Left colon (tissue), 2 donors: ENCODE measurements around the gene KCND2. TPM values are rescaled to one million over a fixed set of nuclear protein-coding genes. Genes with fewer than 3 reads are reported as not detected.
"Not testable (repeated sequence)": the region's sequence is repeated elsewhere in the genome, so short reads cannot be mapped to it uniquely, and the experiment has no call there.

Source experiments
- ATAC-seq: fragments of 200-7000 bp; cut with Tn5 transposase; one replicate; pipeline ENCODE4 v1.9.1; 2020; ENCODE audit warnings: mild to moderate bottlenecking, moderate library complexity
- DNase-seq, 2 donors: peaks; one replicate each; pipeline ENCODE4 v3.0.0-alpha.2; 2020
- intact Hi-C, 2 donors: fragments of 100-400 bp; cut with DNase I in 1 of 2; cut with micrococcal nuclease in 1 of 2; formaldehyde crosslinking; loops; one replicate each; pipeline versions ENCODE4 v1.11.2 to v1.14.0; 2022; cut with DNase I, micrococcal nuclease
- total RNA-seq, 2 donors: library from RNA; stranded (reverse); fragmentation: NEBNext Ultra II Directional; extraction: Animal tissue kit (Norgen Biotek cat#: 25700); gene quantifications; one replicate each; pipeline ENCODE4 v1.2.1, GENCODE V29; 2021
- donor health status: DM: no; HTN: no; CAD: no.
- donor health status: DM: yes; HTN: yes; CAD: no.

The KCND2 gene
- total RNA-seq, 2 donors from 2014 or later, result 0.09 to 0.36 TPM

DNA sequence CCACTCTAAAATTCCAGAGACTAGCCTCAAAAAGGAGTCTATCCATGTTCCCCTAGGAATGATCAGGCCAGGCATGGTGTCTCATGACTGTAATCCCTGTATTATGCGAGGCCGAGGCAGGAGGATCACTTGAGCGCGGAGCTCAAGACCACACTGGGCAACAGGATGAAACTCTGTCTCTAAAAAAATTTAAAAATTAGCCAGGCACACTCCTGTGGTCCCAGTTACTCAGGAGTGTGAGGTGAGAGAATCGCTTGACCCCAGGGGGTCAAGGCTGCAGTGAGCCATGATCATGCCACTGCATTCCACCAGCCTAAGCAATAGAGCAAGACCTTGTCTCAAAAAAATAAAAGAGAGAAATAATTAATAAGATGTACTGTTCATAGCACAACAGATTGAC lies 256.8 kb downstream of the KCND2 start:
- intact Hi-C loops, result no loop called here
- no peak for DNase-seq
- no peak for ATAC-seq

DNA sequence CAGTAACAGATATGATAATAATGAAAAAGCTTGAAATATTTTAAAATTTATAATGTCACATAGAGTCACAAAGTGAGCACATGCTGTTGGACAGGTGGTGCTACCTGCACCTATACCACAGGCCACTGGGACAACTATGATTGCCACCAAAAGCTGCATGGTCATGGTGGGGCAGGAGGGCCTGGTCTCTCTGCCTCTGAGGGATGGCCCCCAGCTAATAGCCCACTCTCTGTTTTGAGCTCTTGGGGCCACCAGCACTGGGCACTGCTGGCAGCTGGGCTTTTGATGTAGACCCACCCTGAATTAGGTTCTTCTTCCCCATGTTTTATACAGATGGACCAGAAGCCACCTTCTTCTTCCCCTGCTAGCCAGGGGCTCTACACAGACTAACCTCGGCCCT lies 265.4 kb downstream of the KCND2 start:
- ATAC-seq (no peak), DNase-seq (no peak)
- intact Hi-C loops, result no loop called here

DNA sequence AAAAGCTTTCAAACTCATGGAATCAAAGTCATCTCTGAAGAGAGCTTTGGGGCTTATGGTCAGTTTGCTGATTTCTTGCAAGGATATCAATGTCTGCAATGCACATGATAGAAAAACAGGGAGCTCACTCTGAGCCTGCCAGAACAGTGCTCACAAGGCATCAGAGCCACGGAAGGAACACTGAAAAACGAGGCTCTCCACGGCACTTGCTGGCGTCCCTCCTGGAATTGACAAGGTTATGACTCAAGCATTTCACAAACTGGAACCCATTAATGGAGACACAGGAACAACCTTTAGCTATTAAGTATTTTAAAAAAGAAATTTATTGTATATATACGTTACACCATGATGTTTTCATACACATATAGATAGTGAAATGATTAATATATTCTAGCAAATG lies 266.3 kb downstream of the KCND2 start:
- ATAC-seq (no peak), DNase-seq (no peak)
- intact Hi-C loops, result no loop called here

DNA sequence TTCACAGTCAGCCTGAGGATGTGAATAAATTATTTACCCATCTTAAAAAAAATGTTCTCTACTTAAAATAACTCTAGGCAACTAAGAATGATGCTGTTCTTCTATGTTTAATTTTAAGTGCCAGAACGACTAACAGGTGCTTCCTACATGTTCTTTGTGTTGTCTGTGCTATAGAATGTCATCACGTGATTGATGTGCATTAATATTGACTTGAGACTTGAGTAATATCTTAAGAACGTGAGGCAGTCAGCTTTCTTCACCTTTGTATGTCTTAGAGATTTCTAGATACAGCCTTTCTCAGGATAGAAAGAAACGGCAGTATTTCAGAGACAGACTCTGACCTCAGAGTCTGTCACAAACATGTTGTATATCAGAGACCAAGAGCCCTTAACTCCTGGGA lies 274.6 kb downstream of the KCND2 start:
- ATAC-seq (no peak), DNase-seq (no peak)
- intact Hi-C loops, result no loop called here

DNA sequence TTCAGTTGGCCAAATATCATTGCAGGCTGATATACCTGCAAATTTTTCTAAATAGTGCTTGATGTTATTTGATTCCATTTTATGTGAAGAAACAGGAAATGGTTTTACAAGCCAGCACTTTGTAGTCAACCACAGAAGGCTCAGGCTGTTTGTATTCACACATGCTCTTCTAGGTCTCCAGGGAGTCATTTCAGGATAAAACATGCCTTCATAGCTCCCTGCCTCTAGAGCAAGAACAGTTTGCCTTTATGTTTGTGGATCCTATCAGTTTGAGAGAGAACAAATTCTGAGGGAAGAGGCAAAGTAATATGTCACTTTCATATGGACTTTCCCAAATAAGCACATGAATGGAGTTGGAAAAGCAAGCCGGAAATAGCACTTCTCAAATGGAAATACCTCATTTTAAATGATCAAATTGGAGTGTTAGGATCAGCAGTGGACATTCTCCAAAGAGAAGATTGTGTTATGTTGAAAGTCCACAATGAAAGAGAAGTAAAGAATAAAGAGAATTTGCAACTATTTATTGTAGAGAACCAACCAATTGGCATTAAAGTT lies 277.6 kb downstream of the KCND2 start:
- no peak for ATAC-seq
- intact Hi-C loops, result no loop called here
- DNase-seq, result no peak

DNA sequence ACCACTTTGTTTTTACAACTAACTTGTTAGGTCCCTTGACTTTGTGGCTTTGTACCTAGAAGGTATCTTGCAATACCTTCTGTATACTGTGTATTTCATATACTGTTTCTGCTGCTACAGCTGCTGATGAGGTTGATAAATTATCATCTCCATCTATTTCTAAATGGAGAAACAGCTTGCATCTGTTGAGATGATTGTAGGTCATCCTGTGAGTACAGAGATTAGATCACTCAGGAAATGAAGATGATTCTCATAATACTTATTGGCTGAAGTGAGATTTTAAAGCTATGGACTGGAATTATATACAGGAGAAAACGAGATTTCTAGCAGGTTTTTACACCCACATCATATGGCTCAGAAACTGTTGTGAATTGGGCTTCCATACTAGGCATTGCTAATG lies 280.5 kb downstream of the KCND2 start:
- intact Hi-C loops, result no loop called here
- ATAC-seq, result no peak
- DNase-seq, result no peak

DNA sequence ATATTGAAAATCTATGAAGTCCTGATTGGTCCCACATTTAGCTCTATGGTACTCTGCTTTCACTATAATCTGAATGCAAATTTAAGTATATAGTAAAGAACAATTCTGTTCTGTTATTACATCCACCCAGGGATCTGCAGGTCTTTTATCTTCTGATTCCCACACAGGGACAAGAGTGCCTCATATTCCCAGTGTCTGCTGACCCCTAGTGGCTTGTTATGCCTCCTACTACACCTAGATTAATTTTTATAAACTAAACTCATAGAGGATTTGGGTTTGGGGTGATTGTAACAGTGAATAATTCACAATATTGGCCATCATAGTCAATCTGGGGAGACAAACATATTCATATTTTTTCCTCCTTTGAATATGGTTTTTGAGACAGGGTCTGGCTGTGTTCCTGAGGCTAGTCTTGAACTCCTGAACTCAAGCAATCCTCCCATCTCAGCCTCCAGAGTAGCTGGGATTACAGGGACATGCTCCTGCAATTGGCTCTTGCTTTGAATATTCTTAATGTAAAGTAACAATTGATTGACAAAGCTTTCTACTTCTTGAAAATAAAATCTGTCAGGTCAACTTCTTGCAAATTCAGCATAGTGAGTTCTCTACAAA lies 282.1 kb downstream of the KCND2 start:
- ATAC-seq, result peak; percentile 43
- intact Hi-C loops, result no loop called here
- DNase-seq, result peak in 1 of 2 donors; percentile 14

DNA sequence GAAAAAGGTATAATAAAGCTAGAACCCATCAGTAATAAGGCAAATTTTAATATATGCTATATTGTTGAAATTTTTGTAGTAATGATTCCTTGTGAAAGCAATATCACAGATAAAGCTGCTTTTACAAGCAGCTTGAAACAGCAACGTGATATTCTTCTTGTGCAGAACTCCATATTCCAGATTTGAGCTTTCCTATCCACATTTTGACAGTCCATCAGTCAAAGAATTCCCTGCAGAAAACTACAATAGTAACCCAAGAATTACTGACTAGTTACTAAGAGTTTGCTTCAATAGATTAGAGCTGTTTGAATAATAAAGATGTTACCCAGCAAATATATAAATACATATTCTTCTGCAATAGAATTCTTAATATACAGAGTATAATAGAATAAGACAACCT lies 291.2 kb downstream of the KCND2 start:
- DNase-seq (no peak), ATAC-seq (no peak)
- intact Hi-C loops, result no loop called here

DNA sequence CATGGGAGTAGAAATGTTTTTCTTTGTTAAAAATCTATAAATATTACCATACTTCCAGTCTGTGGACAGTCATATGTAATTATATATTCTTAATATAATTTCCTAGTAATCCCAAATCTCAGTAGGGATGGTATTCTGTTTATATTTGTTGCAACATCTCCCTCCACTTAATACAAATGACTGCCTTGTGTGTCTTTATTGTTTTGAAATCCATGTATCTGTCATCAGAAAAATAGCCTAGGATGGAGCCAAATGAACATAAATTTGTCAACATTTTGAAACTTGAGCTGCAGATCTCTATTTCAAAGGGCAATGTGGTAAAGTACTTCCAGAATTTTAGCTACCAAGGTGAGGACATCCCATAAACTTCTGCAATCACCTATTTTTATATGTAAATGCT lies 294.2 kb downstream of the KCND2 start:
- DNase-seq (no peak), ATAC-seq (no peak)
- intact Hi-C loops, result no loop called here

DNA sequence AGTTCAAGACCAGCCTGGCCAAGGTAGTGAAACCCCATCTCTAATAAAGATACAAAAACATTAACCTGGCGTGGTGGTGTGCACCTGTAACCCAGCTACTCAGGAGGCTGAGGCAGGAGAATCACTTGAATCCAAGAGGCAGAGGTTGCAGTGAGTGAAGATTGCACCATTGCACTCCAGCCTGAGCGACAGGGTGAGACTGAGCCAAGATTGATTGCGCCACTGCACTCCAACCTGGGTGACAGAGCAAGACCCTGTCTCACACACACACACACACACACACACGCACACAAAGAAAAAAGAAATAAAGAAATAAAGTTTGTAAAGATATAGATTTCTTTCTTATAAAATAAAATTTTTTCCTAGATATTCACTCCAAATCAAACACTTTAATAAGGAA lies 305.7 kb downstream of the KCND2 start:
- ATAC-seq, result not testable (repeated sequence)

DNA sequence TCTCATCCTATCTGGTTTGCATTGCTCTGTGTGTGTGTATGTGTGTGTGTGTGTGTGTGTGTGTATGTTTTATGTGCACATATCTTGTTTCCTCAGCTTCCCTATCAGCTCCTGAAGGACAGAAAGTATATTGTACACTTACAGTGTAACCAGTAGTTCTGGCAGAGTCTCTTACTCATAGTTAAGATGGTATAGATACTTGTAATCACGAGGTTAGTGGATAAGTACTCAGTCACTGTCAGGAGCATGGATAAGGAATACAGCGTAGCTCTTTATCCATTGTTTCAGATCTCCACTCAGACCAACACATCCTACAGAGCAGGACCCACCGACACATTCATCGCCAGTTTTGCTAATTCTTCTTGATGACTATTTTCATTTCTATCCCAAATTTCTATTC lies 309.9 kb downstream of the KCND2 start:
- no peak for ATAC-seq
- intact Hi-C loops, result no loop called here
- DNase-seq, result no peak

More for the DNA sequence above, 305.7 kb downstream of the KCND2 start:
- DNase-seq, intact Hi-C loops: not testable (repeated sequence)

DNA sequence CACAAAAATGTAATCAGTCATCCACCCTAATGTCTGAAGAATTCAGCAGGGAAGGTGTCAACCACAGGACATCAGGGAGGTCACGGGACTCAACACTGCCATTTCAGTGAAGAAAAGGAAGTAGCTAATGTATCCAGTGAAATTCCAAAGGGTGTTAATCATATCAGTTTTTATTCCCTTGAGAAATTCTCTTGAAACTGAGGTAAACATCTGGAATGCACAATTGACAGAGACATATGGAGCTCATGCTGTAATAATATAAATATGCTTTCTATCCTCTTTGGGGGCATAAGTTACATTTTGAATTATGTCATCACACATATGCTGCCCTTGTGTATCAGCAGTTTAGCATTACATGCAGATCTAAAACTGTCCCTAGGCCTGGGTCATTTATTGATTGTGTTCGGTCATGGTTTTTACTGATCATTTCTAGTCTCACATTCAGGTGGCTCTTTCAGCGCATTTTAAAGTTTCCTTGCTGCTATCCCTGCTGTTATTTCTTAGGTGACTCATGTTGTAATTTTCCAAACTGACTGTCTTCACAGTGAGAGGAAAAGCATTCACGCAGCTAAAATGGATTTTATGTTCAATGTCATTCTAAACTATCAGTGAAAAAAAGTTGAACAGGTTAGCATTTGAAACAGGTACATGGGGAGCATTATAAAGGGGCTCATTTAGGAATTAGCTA lies 311.1 kb downstream of the KCND2 start:
- no peak for DNase-seq
- intact Hi-C loops, result no loop called here
- ATAC-seq, result no peak

DNA sequence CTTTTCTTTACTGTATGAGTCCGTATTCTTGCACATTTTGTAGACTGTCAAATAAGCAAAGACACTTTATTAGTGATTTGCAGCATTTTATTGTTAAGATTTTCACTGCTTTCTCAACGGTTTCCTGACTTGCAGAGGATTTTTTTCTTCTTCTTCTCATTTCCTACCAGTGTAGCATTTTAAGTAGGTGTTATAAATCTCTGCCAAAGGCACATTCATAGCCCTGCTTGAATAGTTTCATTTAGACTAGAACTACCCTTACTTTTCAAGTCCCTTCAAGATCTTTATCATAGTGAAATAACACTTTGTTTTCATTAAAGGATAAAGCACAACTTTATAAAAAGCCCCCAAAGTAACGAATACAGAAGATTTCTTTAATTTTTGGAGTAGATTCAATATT lies 313.6 kb downstream of the KCND2 start:
- ATAC-seq (no peak), DNase-seq (no peak)
- intact Hi-C loops, result no loop called here

DNA sequence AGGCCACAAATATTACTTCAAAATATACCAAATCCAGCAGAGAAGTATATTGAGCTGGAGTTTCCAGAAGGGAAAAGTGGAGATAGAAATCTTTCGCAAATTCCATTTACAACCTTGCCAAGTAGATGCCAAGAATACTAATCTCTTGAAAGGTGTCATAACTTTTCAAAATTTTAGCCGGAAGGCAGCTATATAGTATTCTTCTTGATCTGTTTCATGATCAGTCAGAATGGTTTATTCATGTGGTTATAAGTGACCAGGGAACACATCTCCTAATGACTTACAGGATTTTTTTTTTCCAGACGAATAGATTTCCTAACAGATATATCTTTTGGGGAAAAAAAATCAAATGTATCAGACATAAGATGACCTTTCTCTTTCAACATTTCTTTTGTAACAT lies 314.3 kb downstream of the KCND2 start:
- intact Hi-C loops, result no loop called here
- no peak for ATAC-seq
- DNase-seq, result no peak

DNA sequence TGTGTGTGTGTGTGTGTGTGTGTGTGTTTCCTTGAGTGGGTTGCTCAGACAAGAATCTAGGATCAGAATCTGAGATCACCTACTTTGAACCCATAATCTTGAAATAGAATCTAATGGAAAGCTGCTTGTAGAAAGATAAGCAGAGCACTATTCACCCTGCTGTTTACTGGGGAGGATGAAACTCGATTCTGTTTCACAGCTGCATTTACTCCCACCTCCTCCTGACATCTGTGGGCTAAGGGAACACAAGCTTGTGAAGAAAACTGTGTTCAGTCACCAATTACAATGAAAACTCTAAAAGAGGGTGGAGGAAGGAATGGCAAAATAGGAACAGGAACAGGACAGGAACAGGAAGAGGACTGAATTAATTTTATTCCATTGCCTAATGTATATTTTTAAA lies 315.4 kb downstream of the KCND2 start:
- DNase-seq (no peak), ATAC-seq (no peak)
- intact Hi-C loops, result no loop called here

DNA sequence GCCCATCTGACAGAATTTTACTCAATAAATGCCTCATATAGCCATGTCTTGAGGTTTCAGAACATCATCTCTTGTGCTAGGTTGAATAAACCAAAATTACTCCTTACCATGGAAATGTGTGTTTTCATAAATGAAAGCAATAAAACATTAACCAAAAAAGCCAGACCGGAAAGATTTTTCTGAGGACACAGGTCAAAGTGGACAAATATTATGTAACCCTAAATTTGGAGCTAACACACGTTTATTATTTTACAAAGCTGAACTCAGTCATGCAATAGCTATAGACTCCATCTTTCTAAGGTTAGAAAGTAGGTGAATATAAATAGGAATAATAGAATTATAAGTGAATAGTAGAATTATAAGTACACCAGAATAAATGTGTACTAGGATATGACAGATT lies 315.9 kb downstream of the KCND2 start:
- intact Hi-C loops, result no loop called here
- no peak for ATAC-seq
- no peak for DNase-seq

DNA sequence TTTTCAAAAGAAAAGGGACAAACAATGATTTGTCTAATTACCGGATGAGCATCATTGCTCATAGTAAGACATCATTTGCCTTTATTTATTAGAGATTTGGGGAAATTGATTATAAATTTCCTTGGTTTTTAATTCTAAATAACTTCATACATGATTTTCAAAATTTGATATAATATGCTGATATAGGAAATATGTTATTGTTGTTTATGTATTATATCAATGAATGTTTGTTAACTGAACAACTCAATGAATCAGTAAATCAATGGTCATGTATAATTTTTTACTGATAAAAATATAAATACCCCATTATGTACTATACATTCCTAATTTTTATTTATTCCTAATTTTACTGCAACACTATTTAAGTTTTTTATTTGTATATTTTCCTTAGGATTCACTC lies 327.6 kb downstream of the KCND2 start:
- ATAC-seq, result no peak
- no peak for DNase-seq
- intact Hi-C loops, result no loop called here

DNA sequence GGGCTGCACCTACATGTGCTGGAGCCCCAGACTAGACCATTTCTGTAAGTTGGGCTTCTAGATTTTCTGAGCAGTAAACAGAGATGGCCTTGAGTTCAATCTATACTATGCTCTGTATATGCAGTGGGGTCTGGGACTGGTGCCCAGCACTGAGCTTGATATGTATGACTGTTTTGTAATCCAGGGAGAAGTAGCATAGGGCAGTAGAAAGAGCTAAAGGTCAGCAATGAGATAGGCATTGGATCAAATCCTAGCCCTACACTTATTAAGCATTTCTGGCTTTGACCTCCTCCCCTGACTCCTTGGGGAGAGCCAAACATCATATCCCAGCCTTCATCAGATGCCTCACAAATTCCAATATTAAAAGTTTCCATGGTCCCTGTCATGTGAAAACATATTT lies 330.4 kb downstream of the KCND2 start:
- ATAC-seq, result no peak
- intact Hi-C loops, result no loop called here
- DNase-seq, result no peak

DNA sequence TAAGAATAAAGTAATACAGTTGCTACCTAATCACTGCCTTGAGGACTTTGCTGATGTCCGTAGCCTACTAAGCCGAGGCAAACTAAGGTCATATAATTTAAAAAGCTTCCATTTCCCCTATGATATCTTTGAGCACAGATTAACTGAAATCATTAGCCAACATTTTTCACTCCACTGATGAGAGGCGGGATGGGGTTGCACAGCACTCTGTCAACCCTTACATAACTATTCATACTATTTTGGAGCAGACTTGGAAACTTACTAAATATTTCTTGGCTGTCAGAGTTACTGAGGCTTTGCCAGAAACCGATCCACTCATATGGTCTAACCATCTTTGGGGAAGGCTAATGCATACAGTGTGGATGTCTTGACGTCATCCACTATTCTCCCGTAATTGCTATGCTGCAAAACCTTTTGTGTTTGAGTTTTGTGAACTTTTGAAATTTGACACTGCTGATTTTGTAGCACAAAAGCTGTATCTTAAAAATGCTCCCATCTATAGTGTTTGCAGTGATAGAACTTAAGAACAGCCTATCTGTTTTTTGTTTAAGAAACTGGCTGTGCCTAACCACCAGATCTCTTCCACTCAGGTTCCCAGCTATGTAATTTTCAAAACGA lies 336.3 kb downstream of the KCND2 start:
- ATAC-seq, result no peak
- DNase-seq, result no peak
- intact Hi-C loops, result no loop called here

DNA sequence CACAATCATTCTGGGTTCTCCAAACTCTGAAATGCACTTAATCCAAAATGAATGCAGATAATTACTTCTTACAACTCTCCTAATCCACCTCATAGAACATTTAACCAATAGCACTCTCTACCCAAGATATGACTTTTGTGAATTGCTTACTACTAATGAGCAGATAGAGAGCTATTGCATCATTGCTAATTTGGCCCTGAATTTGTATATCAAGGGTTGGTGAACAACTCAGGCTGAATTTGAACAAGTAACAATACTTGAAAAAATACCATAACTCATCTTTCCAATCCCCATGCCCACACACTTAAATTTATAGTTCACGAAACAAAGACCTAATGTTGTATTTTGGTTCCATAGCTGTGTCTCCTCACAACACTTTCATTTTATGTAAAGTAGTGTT lies 339.0 kb downstream of the KCND2 start:
- intact Hi-C loops, result no loop called here
- DNase-seq, result no peak
- no peak for ATAC-seq
